ENCODE data around the gene FGB. TPM values are rescaled to one million over a fixed set of nuclear protein-coding genes. Genes with fewer than 3 reads are reported as not detected.
"Not testable (repeated sequence)": the region's sequence is repeated elsewhere in the genome, so short reads cannot be mapped to it uniquely, and the experiment has no call there.

Gene FGB
- total RNA-seq, 1 experiment from 2014 or later, result not detected

GRCh38 chr4:154565704-154566103 is 2.9 kb downstream of the FGB start:
- DNase-seq (ENCODE audit: low read depth), result no peak

- DNase-seq (ENCODE audit: low read depth), result no peak
Observed at GRCh38 chr4:154566639-154567204, 3.9 kb downstream of the FGB start.

- no peak for DNase-seq (ENCODE audit: low read depth)
Observed at GRCh38 chr4:154569028-154569427, 6.2 kb downstream of the FGB start.

- no peak for DNase-seq (ENCODE audit: low read depth)
Observed at GRCh38 chr4:154569584-154569983, 6.8 kb downstream of the FGB start.

- DNase-seq (ENCODE audit: low read depth), result no peak
Observed at GRCh38 chr4:154573190-154573870, 10.5 kb downstream of the FGB start.

- no peak for DNase-seq (ENCODE audit: low read depth)
Observed at GRCh38 chr4:154574311-154574710, 11.5 kb downstream of the FGB start.

GRCh38 chr4:154577324-154577723 is 14.5 kb downstream of the FGB start:
- no peak for DNase-seq (ENCODE audit: low read depth)

GRCh38 chr4:154578919-154579318 is 16.1 kb downstream of the FGB start:
- DNase-seq (ENCODE audit: low read depth), result no peak

GRCh38 chr4:154579927-154580326 is 17.1 kb downstream of the FGB start:
- no peak for DNase-seq (ENCODE audit: low read depth)

GRCh38 chr4:154582723-154583122 is 19.9 kb downstream of the FGB start:
- no peak for DNase-seq (ENCODE audit: low read depth)

GRCh38 chr4:154583230-154583629 is 20.4 kb downstream of the FGB start:
- DNase-seq (ENCODE audit: low read depth), result no peak

GRCh38 chr4:154583677-154584076 is 20.9 kb downstream of the FGB start:
- no peak for DNase-seq (ENCODE audit: low read depth)

GRCh38 chr4:154584259-154584658 is 21.4 kb downstream of the FGB start:
- no peak for DNase-seq (ENCODE audit: low read depth)

GRCh38 chr4:154585369-154586018 is 22.7 kb downstream of the FGB start:
- DNase-seq (ENCODE audit: low read depth), result no peak

GRCh38 chr4:154586296-154587033 is 23.7 kb downstream of the FGB start:
- no peak for DNase-seq (ENCODE audit: low read depth)

GRCh38 chr4:154588198-154588597 is 25.4 kb downstream of the FGB start:
- no peak for DNase-seq (ENCODE audit: low read depth)

GRCh38 chr4:154589296-154590197 is 26.7 kb downstream of the FGB start:
- DNase-seq (ENCODE audit: low read depth), result no peak

- no peak for DNase-seq (ENCODE audit: low read depth)
Observed at GRCh38 chr4:154590329-154591006, 27.7 kb downstream of the FGB start, which contains the start of gene FGA. FGA (minus strand) TSS chr4:154590742; CDS start chr4:154590687, 55 bp downstream.

- no peak for DNase-seq (ENCODE audit: low read depth)
Observed at GRCh38 chr4:154591890-154592289, 29.1 kb downstream of the FGB start.

- no peak for DNase-seq (ENCODE audit: low read depth)
Observed at GRCh38 chr4:154593868-154594267, 31.1 kb downstream of the FGB start.

- DNase-seq (ENCODE audit: low read depth), result not testable (repeated sequence)
Observed at GRCh38 chr4:154594343-154594742, 31.5 kb downstream of the FGB start.

Data from Daoy (cell line).